Lower leg skin (tissue), 4 donors: ENCODE measurements around the gene EIF4G1. TPM values are rescaled to one million over a fixed set of nuclear protein-coding genes. Genes with fewer than 3 reads are reported as not detected.

Experiments used
- DNase-seq, 2 donors: peaks; one replicate each; pipeline ENCODE4 v3.0.0-alpha.2; 2019; ENCODE audit warnings: low spot score in 2 of 2
- H3K4me3 ChIP-seq: fragments of 200-600 bp; sonication (generic); 2 replicates; pipeline ENCODE4 v1.5.1; 2017; ENCODE audit warnings: mild to moderate bottlenecking, low read depth; ENCODE audit not compliant: poor library complexity, severe bottlenecking
- CTCF ChIP-seq, 3 donors: fragments of 450-650 bp; IDR thresholded peaks; one replicate each; pipeline ENCODE4 v1.5.1; 2016; ENCODE audit warnings: antibody characterized with exemption in 3 of 3, mild to moderate bottlenecking in 3 of 3, moderate library complexity in 2 of 3
- POLR2A ChIP-seq, 2 donors: fragments of 450-650 bp; IDR thresholded peaks; one replicate each; pipeline ENCODE4 v1.6.1; 2016 to 2017; ENCODE audit warnings: antibody characterized with exemption in 2 of 2, mild to moderate bottlenecking in 1 of 2, moderate library complexity in 1 of 2
- WGBS, 2 donors: methylation state at CpG; one replicate each; pipeline ENCODE4 v1.1.5; 2018; 5-methylcytosine and 5-hydroxymethylcytosine counted together
- intact Hi-C: fragments of 100-400 bp; cut with DNase I; formaldehyde crosslinking; loops from one replicate; pipeline ENCODE4 v1.15.0; 2023; ENCODE audit warnings: low total_unique reads
- total RNA-seq, 4 donors: library from RNA; depleted of rRNA; stranded (reverse); fragments of >200 nt; gene quantifications; one replicate each; pipeline ENCODE4 v1.1.0, GENCODE V29; 2016

EIF4G1 gene
- total RNA-seq, 4 donors from 2014 or later: 418 to 445 (median 433) TPM

GRCh38 chr3:184314700-184315542 lies 515 bp downstream of the EIF4G1 start:
- WGBS, 2 donors: 0 to 1% methylated on average over 33 to 56 of the region's 89 CpGs
- intact Hi-C loops: no loop called here
- DNase-seq: peak; percentile 72 to 97

GRCh38 chr3:184315543-184315867 lies 1.1 kb downstream of the EIF4G1 start:
- intact Hi-C loops: no loop called here

More at GRCh38 chr3:184314700-184315542, 515 bp downstream of the EIF4G1 start:
- TF ChIP-seq POLR2A (IDR thresholded peaks at IDR 0.05) (peak in 1 of 2 donors; percentile 54), CTCF (IDR thresholded peaks at IDR 0.05) (no peak)
- peak overlapping the region; percentile 57 for H3K4me3 ChIP-seq

GRCh38 chr3:184315871-184316661 lies 1.7 kb downstream of the EIF4G1 start:
- intact Hi-C loops: no loop called here
- whole genome bisulfite sequencing, 2 donors: 19 to 22% methylated on average over 15 to 16 of the region's 16 CpGs
- DNase-seq: no peak

More at GRCh38 chr3:184315543-184315867, 1.1 kb downstream of the EIF4G1 start:
- TF ChIP-seq CTCF (IDR thresholded peaks at IDR 0.05): no peak
- TF ChIP-seq POLR2A (IDR thresholded peaks at IDR 0.05): no peak
- WGBS, 2 donors: 5 to 10% methylated on average over 6 of the region's 6 CpGs
- peak overlapping the region; percentile 57 for H3K4me3 ChIP-seq
- DNase-seq: no peak

GRCh38 chr3:184316792-184317191 lies 2.4 kb downstream of the EIF4G1 start:
- intact Hi-C loops: no loop called here
- WGBS, 2 donors: 76 to 78% methylated on average over 7 of the region's 7 CpGs
- TF ChIP-seq CTCF (IDR thresholded peaks at IDR 0.05): no peak
- no peak for TF ChIP-seq POLR2A (IDR thresholded peaks at IDR 0.05)
- H3K4me3 ChIP-seq: no peak overlapping the region
- no peak for DNase-seq

More at GRCh38 chr3:184315871-184316661, 1.7 kb downstream of the EIF4G1 start:
- peak overlapping the region; percentile 57 for H3K4me3 ChIP-seq
- TF ChIP-seq POLR2A (IDR thresholded peaks at IDR 0.05) (no peak), CTCF (IDR thresholded peaks at IDR 0.05) (no peak)

GRCh38 chr3:184317201-184317600 lies 2.8 kb downstream of the EIF4G1 start:
- DNase-seq: no peak
- intact Hi-C loops: no loop called here
- TF ChIP-seq POLR2A (IDR thresholded peaks at IDR 0.05): no peak
- TF ChIP-seq CTCF (IDR thresholded peaks at IDR 0.05): no peak
- H3K4me3 ChIP-seq: no peak overlapping the region
- WGBS, 2 donors: 58 to 63% methylated on average over 5 of the region's 5 CpGs
